ENCODE results near the gene IGSF23. TPM values are rescaled to one million over a fixed set of nuclear protein-coding genes. Genes with fewer than 3 reads are reported as not detected.

IGSF23 gene
- polyA plus RNA-seq, 3 donors, result 0.23 to 0.46 (median 0.44) TPM

DNA sequence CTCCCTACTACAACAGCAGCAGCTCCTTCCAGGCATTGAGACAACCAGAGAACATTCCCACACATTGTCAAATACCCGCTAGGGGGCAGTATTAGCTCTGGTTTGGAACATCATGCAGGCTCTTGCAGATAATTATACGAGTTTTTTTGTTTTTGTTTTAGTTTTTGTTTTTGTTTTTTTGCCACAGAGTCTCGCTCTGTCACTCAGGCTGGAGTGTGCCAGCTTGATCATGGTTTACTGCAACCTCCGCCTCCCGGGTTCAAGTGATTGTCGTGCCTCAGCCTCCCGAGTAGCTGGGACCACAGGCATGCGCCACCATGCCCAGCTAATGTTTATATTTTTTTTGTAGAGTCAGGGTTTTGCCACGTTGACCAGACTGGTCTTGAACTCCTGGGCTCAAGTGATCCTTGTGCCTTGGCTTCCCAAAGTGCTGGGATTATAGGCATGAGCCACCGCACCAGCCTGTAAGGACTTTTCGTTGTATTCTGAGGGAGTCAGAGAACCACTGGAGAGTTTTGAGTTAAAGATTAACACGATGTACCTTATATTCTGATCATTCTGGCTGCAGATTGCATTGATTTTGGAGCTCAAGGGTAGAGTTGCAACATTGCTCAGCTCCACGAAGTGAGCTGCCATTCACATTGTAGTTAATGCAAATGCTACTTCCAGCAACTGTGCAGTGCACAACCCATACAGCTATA is 42.2 kb upstream of the IGSF23 start:
- H3K4me1 Mint-ChIP-seq, result peaks cover 18% of the 10 kb centered on the region
- no peak overlapping the region for H3K4me3 Mint-ChIP-seq
- Histone ChIP-seq H3K9ac (ENCODE audit: insufficient read depth, low read length, poor library complexity, severe bottlenecking) (no peak overlapping the region), H3K27me3 (ENCODE audit: control insufficient read depth in 2 of 2, insufficient read depth in 2 of 2, low read length in 2 of 2) (no peaks in the 10 kb centered on the region), H3K4me2 (replicated peaks; ENCODE audit: extremely low read depth, low read length, poor library complexity, severe bottlenecking) (no peak overlapping the region), H3K4me3 (replicated peaks in 1 of 3; ENCODE audit: low read depth in 2 of 3, low read length in 3 of 3) (no peak overlapping the region), H4K20me1 (ENCODE audit: insufficient read depth, low read length) (no peaks in the 10 kb centered on the region), H2AFZ (ENCODE audit: insufficient read depth, low read depth, low read length, poor library complexity, severe bottlenecking) (no peak overlapping the region), H3K4me1 (ENCODE audit: control insufficient read depth in 1 of 2, insufficient read depth in 2 of 2, low read length in 2 of 2) (peaks cover 15 to 21% of the 10 kb centered on the region in 2 donors), H3K79me2 (ENCODE audit: insufficient read depth, low read length) (no peaks in the 10 kb centered on the region), H3K9me3 (replicated peaks in 1 of 2; ENCODE audit: control insufficient read depth in 1 of 2, insufficient read depth in 1 of 2, low read length in 2 of 2) (no peaks in the 10 kb centered on the region), H3K27ac (ENCODE audit: low read depth in 1 of 2, low read length in 2 of 2) (no peak overlapping the region), H3K36me3 (replicated peaks in 1 of 2; ENCODE audit: control insufficient read depth in 1 of 2, insufficient read depth in 2 of 2, low read length in 2 of 2) (no peaks in the 10 kb centered on the region)
- peak; percentile 65 to 73 (median 71) for DNase-seq
- H3K9me3 Mint-ChIP-seq, result peaks cover 0 to 2% (median 0%) of the 10 kb centered on the region in 7 donors
- H3K36me3 Mint-ChIP-seq, result no peaks in the 10 kb centered on the region
- 67% methylated on average over 11 of the region's 13 CpGs for WGBS (ENCODE audit: insufficient coverage)
- TF ChIP-seq, protein P1, sequence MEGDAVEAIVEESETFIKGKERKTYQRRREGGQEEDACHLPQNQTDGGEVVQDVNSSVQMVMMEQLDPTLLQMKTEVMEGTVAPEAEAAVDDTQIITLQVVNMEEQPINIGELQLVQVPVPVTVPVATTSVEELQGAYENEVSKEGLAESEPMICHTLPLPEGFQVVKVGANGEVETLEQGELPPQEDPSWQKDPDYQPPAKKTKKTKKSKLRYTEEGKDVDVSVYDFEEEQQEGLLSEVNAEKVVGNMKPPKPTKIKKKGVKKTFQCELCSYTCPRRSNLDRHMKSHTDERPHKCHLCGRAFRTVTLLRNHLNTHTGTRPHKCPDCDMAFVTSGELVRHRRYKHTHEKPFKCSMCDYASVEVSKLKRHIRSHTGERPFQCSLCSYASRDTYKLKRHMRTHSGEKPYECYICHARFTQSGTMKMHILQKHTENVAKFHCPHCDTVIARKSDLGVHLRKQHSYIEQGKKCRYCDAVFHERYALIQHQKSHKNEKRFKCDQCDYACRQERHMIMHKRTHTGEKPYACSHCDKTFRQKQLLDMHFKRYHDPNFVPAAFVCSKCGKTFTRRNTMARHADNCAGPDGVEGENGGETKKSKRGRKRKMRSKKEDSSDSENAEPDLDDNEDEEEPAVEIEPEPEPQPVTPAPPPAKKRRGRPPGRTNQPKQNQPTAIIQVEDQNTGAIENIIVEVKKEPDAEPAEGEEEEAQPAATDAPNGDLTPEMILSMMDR (IDR thresholded peaks at IDR 0.05), result peak; percentile 89
- H3K27ac Mint-ChIP-seq, result peak overlapping the region in 2 of 7 donors; percentile 17 to 36
- H3K27me3 Mint-ChIP-seq (ENCODE audit: low read depth in 3 of 3), result peaks cover 2 to 16% (median 6%) of the 10 kb centered on the region in 3 donors
- intact Hi-C loops (cut with micrococcal nuclease), result loop anchor here (1.0 to 10.0 kb wide), 6 partner anchors 86 to 381 kb away; partner anchors contain the start of gene NECTIN2 (in 2 of the 2)

DNA sequence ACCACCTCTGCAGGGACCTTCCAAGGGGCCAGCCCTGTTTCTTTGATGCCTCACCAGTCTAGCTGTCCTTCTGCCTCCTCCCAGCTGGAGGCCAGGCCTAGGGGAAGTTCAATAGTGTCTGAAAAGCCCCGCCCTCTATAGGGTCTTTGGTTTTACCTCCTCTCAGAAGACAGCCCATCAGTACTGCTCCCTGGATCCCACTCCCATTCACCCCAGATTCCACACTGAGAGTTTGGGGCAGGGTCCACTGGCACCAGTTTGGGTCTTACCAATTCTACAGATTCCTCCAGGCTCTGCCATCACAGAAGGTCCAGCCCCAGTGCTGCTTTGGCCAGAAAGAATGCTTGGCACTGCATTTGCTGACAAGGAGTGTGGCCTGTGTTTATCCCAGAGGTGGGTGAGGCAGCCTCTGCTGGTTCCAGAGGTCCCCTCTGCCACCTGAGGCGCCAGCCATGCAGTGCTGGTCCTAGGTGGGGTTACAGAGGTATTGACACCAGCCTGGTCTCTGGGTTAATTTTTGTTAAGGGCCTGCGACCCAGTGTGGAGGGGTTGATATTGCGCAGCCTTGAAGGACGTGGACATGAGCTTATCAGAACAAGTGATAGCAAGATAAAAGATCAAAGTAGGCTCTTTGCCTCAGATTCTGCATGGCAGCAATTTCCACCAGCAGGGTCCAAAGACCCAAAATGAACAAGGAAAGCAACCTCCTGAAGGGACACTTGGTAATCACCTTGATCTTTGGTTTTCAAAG is 41.4 kb upstream of the IGSF23 start:
- no peaks in the 10 kb centered on the region for H3K36me3 ChIP-seq (replicated peaks in 1 of 2; ENCODE audit: control insufficient read depth in 1 of 2, insufficient read depth in 2 of 2, low read length in 2 of 2)
- intact Hi-C loops (cut with micrococcal nuclease), result loop anchor here (1.0 to 10.0 kb wide), 6 partner anchors 85 to 380 kb away; partner anchors contain the start of gene NECTIN2 (in 2 of the 2)
- no peaks in the 10 kb centered on the region for H3K27me3 ChIP-seq (ENCODE audit: control insufficient read depth in 2 of 2, insufficient read depth in 2 of 2, low read length in 2 of 2)
- H3K27ac Mint-ChIP-seq, result peak overlapping the region in 2 of 7 donors; percentile 21 to 43
- no peak overlapping the region for H3K27ac ChIP-seq (ENCODE audit: low read depth in 1 of 2, low read length in 2 of 2)
- TF ChIP-seq, protein P1 (IDR thresholded peaks at IDR 0.05), result no peak
- DNase-seq, result no peak
- WGBS (ENCODE audit: insufficient coverage), result 93% methylated on average over 4 of the region's 5 CpGs
- H3K4me2 ChIP-seq (replicated peaks; ENCODE audit: extremely low read depth, low read length, poor library complexity, severe bottlenecking), result no peak overlapping the region
- H3K36me3 Mint-ChIP-seq, result no peaks in the 10 kb centered on the region
- H2AFZ ChIP-seq (ENCODE audit: insufficient read depth, low read depth, low read length, poor library complexity, severe bottlenecking), result no peak overlapping the region
- H3K9ac ChIP-seq (ENCODE audit: insufficient read depth, low read length, poor library complexity, severe bottlenecking), result no peak overlapping the region
- peaks cover 2 to 17% (median 11%) of the 10 kb centered on the region in 3 donors for H3K27me3 Mint-ChIP-seq (ENCODE audit: low read depth in 3 of 3)
- peaks cover 12% of the 10 kb centered on the region for H3K4me1 Mint-ChIP-seq
- H3K9me3 Mint-ChIP-seq, result peaks cover 0 to 2% (median 0%) of the 10 kb centered on the region in 7 donors
- H3K4me1 ChIP-seq (ENCODE audit: control insufficient read depth in 1 of 2, insufficient read depth in 2 of 2, low read length in 2 of 2), result peaks cover 8 to 21% of the 10 kb centered on the region in 2 donors
- no peak overlapping the region for H3K4me3 ChIP-seq (replicated peaks in 1 of 3; ENCODE audit: low read depth in 2 of 3, low read length in 3 of 3)
- no peaks in the 10 kb centered on the region for H3K79me2 ChIP-seq (ENCODE audit: insufficient read depth, low read length)
- H4K20me1 ChIP-seq (ENCODE audit: insufficient read depth, low read length), result no peaks in the 10 kb centered on the region
- peak overlapping the region in 1 of 2 donors; percentile 23 for H3K4me3 Mint-ChIP-seq
- no peaks in the 10 kb centered on the region for H3K9me3 ChIP-seq (replicated peaks in 1 of 2; ENCODE audit: control insufficient read depth in 1 of 2, insufficient read depth in 1 of 2, low read length in 2 of 2)
